Measurements from ENCODE around the gene SPOCK2. TPM values are rescaled to one million over a fixed set of nuclear protein-coding genes. Genes with fewer than 3 reads are reported as not detected.

Gene SPOCK2
- total RNA-seq, 1 donor from 2014 or later, result 9.7 TPM

GRCh38 chr10:72066318-72067284 is 21.8 kb downstream of the SPOCK2 start:
- Histone ChIP-seq H3K36me3 (no peaks in the 10 kb centered on the region), H3K9me3 (no peaks in the 10 kb centered on the region), H3K4me3 (no peak overlapping the region), H3K4me1 (no peaks in the 10 kb centered on the region), H3K27ac (no peak overlapping the region), H3K27me3 (no peaks in the 10 kb centered on the region)
- intact Hi-C loops (cut with DNase I), result no loop called here
- no peak for DNase-seq (ENCODE audit: low spot score in 2 of 2)
- no peak for TF ChIP-seq CTCF (IDR thresholded peaks at IDR 0.05)

GRCh38 chr10:72065439-72066025 is 22.8 kb downstream of the SPOCK2 start:
- no peak overlapping the region for H3K27ac ChIP-seq
- no peaks in the 10 kb centered on the region for H3K27me3 ChIP-seq
- no peak for TF ChIP-seq CTCF (IDR thresholded peaks at IDR 0.05)

GRCh38 chr10:72063703-72064391 is 24.5 kb downstream of the SPOCK2 start:
- no peak for TF ChIP-seq CTCF (IDR thresholded peaks at IDR 0.05)
- H3K27ac ChIP-seq, result no peak overlapping the region

More at GRCh38 chr10:72065439-72066025, 22.8 kb downstream of the SPOCK2 start:
- Histone ChIP-seq H3K9me3 (no peaks in the 10 kb centered on the region), H3K4me1 (no peaks in the 10 kb centered on the region), H3K36me3 (no peaks in the 10 kb centered on the region), H3K4me3 (no peak overlapping the region)
- intact Hi-C loops (cut with DNase I), result no loop called here
- no peak for DNase-seq (ENCODE audit: low spot score in 2 of 2)

GRCh38 chr10:72062832-72063702 is 25.3 kb downstream of the SPOCK2 start:
- H3K27me3 ChIP-seq, result no peaks in the 10 kb centered on the region
- H3K9me3 ChIP-seq, result no peaks in the 10 kb centered on the region
- intact Hi-C loops (cut with DNase I), result no loop called here
- no peak overlapping the region for H3K4me3 ChIP-seq
- no peaks in the 10 kb centered on the region for H3K4me1 ChIP-seq
- no peaks in the 10 kb centered on the region for H3K36me3 ChIP-seq
- no peak overlapping the region for H3K27ac ChIP-seq
- no peak for DNase-seq (ENCODE audit: low spot score in 2 of 2)
- no peak for TF ChIP-seq CTCF (IDR thresholded peaks at IDR 0.05)

More at GRCh38 chr10:72063703-72064391, 24.5 kb downstream of the SPOCK2 start:
- Histone ChIP-seq H3K36me3 (no peaks in the 10 kb centered on the region), H3K4me1 (no peaks in the 10 kb centered on the region), H3K4me3 (no peak overlapping the region), H3K27me3 (no peaks in the 10 kb centered on the region), H3K9me3 (no peaks in the 10 kb centered on the region)
- intact Hi-C loops (cut with DNase I), result no loop called here
- DNase-seq (ENCODE audit: low spot score in 2 of 2), result no peak

GRCh38 chr10:72062382-72062781 is 26.0 kb downstream of the SPOCK2 start:
- intact Hi-C loops (cut with DNase I), result no loop called here
- H3K4me3 ChIP-seq, result no peak overlapping the region
- no peak overlapping the region for H3K27ac ChIP-seq
- no peaks in the 10 kb centered on the region for H3K27me3 ChIP-seq
- H3K4me1 ChIP-seq, result no peaks in the 10 kb centered on the region
- no peaks in the 10 kb centered on the region for H3K36me3 ChIP-seq
- DNase-seq (ENCODE audit: low spot score in 2 of 2), result no peak
- TF ChIP-seq CTCF (IDR thresholded peaks at IDR 0.05), result no peak
- no peaks in the 10 kb centered on the region for H3K9me3 ChIP-seq

All from ascending aorta (tissue), 2 donors.